ENCODE results near the gene LIX1L. TPM values are rescaled to one million over a fixed set of nuclear protein-coding genes. Genes with fewer than 3 reads are reported as not detected.

Gene LIX1L
- total and polyA plus RNA-seq, 8 donors = 2.9 to 10.3 (median 5.6) TPM

DNA sequence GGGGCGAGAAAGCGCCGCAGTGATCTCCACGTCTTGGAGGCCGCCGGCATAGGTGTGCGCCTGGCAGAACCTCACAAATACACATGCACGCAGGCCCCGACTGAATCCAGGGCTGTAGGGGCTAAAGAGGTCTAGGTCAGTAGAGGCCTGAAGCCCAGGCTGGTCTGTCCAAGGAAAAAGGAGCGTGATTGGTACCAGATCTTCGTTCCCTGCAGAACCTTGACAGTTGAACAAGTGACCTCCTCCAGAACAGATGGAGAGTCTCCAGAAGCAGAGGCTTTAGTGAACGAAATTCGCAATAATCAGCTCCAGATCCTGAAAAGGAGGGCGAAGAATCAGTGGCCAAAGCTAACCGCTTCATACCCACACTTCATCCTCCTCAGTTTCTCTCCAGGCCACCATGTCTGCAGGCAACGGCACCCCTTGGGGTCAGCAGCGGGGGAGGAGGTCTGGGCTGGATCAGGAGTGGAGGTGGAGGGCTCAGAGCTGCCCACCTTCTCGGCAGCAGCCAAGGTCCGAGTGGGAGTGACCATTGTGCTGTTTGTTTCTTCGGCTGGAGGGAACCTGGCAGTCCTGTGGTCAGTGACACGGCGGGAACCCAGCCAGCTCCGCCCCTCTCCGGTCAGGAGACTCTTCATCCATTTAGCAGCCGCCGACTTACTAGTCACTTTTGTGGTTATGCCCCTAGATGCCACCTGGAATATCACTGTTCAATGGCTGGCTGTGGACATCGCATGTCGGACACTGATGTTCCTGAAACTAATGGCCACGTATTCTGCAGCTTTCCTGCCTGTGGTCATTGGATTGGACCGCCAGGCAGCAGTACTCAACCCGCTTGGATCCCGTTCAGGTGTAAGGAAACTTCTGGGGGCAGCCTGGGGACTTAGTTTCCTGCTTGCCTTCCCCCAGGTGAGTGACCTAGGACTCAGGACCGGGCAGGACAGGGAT lies 38.6 kb downstream of the LIX1L start:
- no peaks in the 10 kb centered on the region for H3K9me3 ChIP-seq
- peak; percentile 62 to 93 (median 82) for ATAC-seq
- peak overlapping the region; percentile 62 to 96 (median 87) for H3K4me3 ChIP-seq
- TF ChIP-seq, protein P1, sequence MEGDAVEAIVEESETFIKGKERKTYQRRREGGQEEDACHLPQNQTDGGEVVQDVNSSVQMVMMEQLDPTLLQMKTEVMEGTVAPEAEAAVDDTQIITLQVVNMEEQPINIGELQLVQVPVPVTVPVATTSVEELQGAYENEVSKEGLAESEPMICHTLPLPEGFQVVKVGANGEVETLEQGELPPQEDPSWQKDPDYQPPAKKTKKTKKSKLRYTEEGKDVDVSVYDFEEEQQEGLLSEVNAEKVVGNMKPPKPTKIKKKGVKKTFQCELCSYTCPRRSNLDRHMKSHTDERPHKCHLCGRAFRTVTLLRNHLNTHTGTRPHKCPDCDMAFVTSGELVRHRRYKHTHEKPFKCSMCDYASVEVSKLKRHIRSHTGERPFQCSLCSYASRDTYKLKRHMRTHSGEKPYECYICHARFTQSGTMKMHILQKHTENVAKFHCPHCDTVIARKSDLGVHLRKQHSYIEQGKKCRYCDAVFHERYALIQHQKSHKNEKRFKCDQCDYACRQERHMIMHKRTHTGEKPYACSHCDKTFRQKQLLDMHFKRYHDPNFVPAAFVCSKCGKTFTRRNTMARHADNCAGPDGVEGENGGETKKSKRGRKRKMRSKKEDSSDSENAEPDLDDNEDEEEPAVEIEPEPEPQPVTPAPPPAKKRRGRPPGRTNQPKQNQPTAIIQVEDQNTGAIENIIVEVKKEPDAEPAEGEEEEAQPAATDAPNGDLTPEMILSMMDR (IDR thresholded peaks at IDR 0.05) = no peak
- DNase-seq = peak; percentile 59 to 93 (median 76)
- peaks cover 0 to 3% (median 3%) of the 10 kb centered on the region in 3 donors for H3K36me3 ChIP-seq
- H3K27ac ChIP-seq = peak overlapping the region; percentile 59 to 88 (median 76)
- 0 to 3% methylated on average over 33 of the region's 33 CpGs for WGBS, 2 donors
- no peaks in the 10 kb centered on the region for H3K27me3 ChIP-seq
- no peak for FAIRE-seq
- H3K4me1 ChIP-seq = peaks cover 0 to 13% (median 6%) of the 10 kb centered on the region in 3 donors
- intact Hi-C loops (cut with DNase I) = no loop called here

DNA sequence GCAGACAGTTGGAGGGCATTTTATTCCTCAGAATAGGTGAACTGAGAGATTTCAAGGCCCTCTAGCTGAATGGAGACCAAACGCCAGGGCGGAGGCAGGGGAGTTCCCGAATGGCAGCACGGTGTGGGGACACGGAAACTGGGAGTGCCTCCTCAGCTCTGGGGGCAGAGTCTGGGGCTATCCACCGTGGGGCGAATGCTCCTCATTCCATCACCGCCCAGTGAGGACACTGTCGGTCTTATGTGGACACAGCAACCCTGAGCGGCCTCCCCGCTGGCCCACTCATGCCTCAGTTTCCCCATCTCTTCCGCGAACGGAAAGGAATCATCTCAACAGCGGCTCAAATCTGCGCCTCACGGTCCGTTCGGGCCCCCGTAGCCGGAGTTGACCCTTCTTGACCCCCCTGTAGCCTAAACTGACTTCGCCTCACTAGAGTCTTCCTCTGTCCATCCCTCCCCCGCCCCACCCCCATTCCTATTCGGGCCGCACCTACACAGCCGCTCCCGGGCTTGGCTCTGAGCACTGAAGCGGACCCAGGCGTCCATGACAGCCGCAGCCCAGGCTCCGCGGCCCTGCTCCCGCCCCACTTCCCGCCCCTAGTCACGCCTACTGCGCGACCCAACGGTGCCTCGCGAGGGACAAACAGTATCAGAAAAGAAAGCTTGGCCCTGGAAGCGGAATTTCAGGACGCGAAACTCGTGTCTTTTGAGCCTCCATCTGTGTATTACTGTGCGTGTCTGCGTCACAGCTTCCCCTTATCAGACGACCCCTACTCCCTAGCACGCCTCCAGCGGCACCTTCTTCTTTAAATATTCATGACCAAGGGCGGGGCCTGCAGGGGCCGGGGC lies 39.4 kb downstream of the LIX1L start, which contains the start of gene PEX11B:
Gene PEX11B (minus strand): TSS at position 574 of the 848 bp plus-strand sequence. CDS start 29 bp downstream, at position 545.
- intact Hi-C loops (cut with DNase I) = no loop called here
- no peak for FAIRE-seq

DNA sequence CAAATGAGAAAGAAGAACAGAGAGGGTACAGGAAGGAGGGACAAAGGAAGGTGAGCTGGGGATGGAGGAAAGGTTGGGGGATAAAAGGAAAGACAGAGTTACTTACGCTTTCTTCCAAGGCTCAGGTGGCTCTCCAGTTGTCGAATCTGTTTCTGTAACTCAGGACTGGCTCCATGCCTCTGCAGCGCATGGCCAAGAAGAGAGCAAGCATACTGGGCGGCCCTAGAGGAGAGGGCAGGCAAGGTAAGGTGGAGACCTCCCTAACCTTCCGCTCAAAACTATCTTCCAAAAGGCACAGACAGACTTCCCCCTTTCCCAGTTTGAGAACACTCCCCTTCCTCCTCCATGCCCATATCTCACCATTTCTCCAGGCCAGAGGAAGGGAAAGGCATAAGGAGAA lies 40.2 kb downstream of the LIX1L start:
- H3K9me3 ChIP-seq = no peaks in the 10 kb centered on the region
- TF ChIP-seq, protein P1 (IDR thresholded peaks at IDR 0.05) = no peak
- 43 to 53% methylated on average over 5 of the region's 5 CpGs for WGBS, 2 donors
- intact Hi-C loops (cut with DNase I) = no loop called here
- FAIRE-seq (no peak), ATAC-seq (no peak), DNase-seq (no peak)
- peaks cover 0 to 7% (median 0%) of the 10 kb centered on the region in 3 donors for H3K36me3 ChIP-seq
- H3K4me1 ChIP-seq = peaks cover 0 to 13% (median 6%) of the 10 kb centered on the region in 3 donors
- no peaks in the 10 kb centered on the region for H3K27me3 ChIP-seq
- no peak overlapping the region for H3K27ac ChIP-seq
- peak overlapping the region; percentile 62 to 96 (median 87) for H3K4me3 ChIP-seq

More for the DNA sequence above, 39.4 kb downstream of the LIX1L start, which contains the start of gene PEX11B:
- 0% methylated on average over 50 to 51 of the region's 51 CpGs for WGBS, 2 donors
- Histone ChIP-seq H3K36me3 (peaks cover 0 to 7% (median 0%) of the 10 kb centered on the region in 3 donors), H3K9me3 (no peaks in the 10 kb centered on the region), H3K4me1 (peaks cover 0 to 13% (median 6%) of the 10 kb centered on the region in 3 donors), H3K27ac (peak within 1 kb of the TSS; percentile 59 to 88 (median 76)), H3K27me3 (no peaks in the 10 kb centered on the region), H3K4me3 (peak within 1 kb of the TSS; percentile 62 to 96 (median 87))
- TF ChIP-seq, protein P1 (IDR thresholded peaks at IDR 0.05) = no peak
- ATAC-seq (peak; percentile 91 to 96 (median 92)), DNase-seq (peak; percentile 84 to 94 (median 89))

DNA sequence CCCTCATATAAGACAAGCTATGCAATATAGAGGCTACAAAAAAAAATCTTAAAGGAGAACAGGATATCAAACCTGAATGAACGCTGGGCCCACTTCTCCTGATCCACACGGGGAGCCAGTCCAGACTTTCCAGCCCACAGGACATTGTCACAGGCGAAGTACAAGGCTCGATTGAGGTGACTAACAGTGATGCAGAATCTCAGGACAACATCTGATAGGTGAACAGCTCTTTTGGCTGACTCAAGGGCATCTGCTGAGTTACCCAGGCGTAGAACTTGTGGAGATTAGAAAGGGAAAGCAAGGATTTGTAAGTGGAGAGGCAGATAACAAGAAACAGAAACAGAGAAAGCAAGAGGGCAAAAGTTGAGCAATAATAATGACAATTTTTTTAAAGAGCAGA lies 41.1 kb downstream of the LIX1L start:
- TF ChIP-seq, protein P1 (IDR thresholded peaks at IDR 0.05) = no peak
- Histone ChIP-seq H3K4me3 (peak overlapping the region in 1 of 4 donors; percentile 96), H3K9me3 (no peaks in the 10 kb centered on the region), H3K27me3 (no peaks in the 10 kb centered on the region), H3K36me3 (peaks cover 0 to 13% (median 5%) of the 10 kb centered on the region in 3 donors), H3K4me1 (peaks cover 0 to 13% (median 6%) of the 10 kb centered on the region in 3 donors), H3K27ac (no peak overlapping the region)
- FAIRE-seq = no peak
- ATAC-seq = no peak
- 64 to 68% methylated on average over 5 of the region's 5 CpGs for WGBS, 2 donors
- DNase-seq = no peak
- intact Hi-C loops (cut with DNase I) = no loop called here
